GM19395 (cell line): ENCODE results near the gene SAMD3.
A peak's percentile ranks its signal among the peaks of the same experiment; 100 is the strongest.
"Not testable (repeated sequence)": the region's sequence is repeated elsewhere in the genome, so short reads cannot be mapped to it uniquely, and the experiment has no call there.

Source experiments
- ATAC-seq: cut with Tn5 transposase; IDR thresholded peaks from one replicate; pipeline ENCODE4 v1.9.1; 2021; ENCODE audit warnings: mild to moderate bottlenecking, moderate library complexity; ENCODE audit not compliant: unreplicated experiment

SAMD3 gene

GRCh38 chr6:130222775-130223174 is at the start of gene SAMD3:
TSS of gene SAMD3 (minus strand) at chr6:130222951. CDS start at chr6:130215273, 7,678 bp downstream.
- no peak for ATAC-seq

- peak; percentile 85 for ATAC-seq
Measured at GRCh38 chr6:130269969-130270635, 47.4 kb upstream of the SAMD3 start.

- not testable (repeated sequence) for ATAC-seq
Measured at GRCh38 chr6:130265553-130265952, 42.8 kb upstream of the SAMD3 start.

- ATAC-seq: no peak
Measured at GRCh38 chr6:130262008-130262407, 39.3 kb upstream of the SAMD3 start.

- not testable (repeated sequence) for ATAC-seq
Measured at GRCh38 chr6:130261558-130261957, 38.8 kb upstream of the SAMD3 start.

GRCh38 chr6:130260614-130261241 is 38.0 kb upstream of the SAMD3 start:
- ATAC-seq: peak; percentile 44

GRCh38 chr6:130260050-130260462 is 37.3 kb upstream of the SAMD3 start:
- ATAC-seq: peak; percentile 77

GRCh38 chr6:130259557-130259956 is 36.8 kb upstream of the SAMD3 start:
- ATAC-seq: peak; percentile 38

- ATAC-seq: no peak
Measured at GRCh38 chr6:130259140-130259539, 36.4 kb upstream of the SAMD3 start.

GRCh38 chr6:130252527-130253237 is 29.9 kb upstream of the SAMD3 start:
- no peak for ATAC-seq

- no peak for ATAC-seq
Measured at GRCh38 chr6:130245267-130245666, 22.5 kb upstream of the SAMD3 start.

- no peak for ATAC-seq
Measured at GRCh38 chr6:130244728-130245127, 22.0 kb upstream of the SAMD3 start.

GRCh38 chr6:130240232-130240631 is 17.5 kb upstream of the SAMD3 start:
- ATAC-seq: no peak

- no peak for ATAC-seq
Measured at GRCh38 chr6:130239755-130240154, 17.0 kb upstream of the SAMD3 start.

- no peak for ATAC-seq
Measured at GRCh38 chr6:130233330-130233729, 10.6 kb upstream of the SAMD3 start.

- ATAC-seq: not testable (repeated sequence)
Measured at GRCh38 chr6:130230531-130230930, 7.8 kb upstream of the SAMD3 start.

GRCh38 chr6:130229645-130230044 is 6.9 kb upstream of the SAMD3 start:
- ATAC-seq: no peak

- ATAC-seq: peak; percentile 98
Measured at GRCh38 chr6:130223508-130223907, 757 bp upstream of the SAMD3 start.

- no peak for ATAC-seq
Measured at GRCh38 chr6:130218134-130218533, 4.6 kb downstream of the SAMD3 start.

GRCh38 chr6:130216620-130217019 is 6.1 kb downstream of the SAMD3 start:
- no peak for ATAC-seq

- no peak for ATAC-seq
Measured at GRCh38 chr6:130215526-130215925, 7.2 kb downstream of the SAMD3 start.
